Peyer's patch (tissue), 4 donors: ENCODE measurements around the gene CDKN1C.

Source experiments
- CTCF ChIP-seq, 6 experiments: fragments of 450-650 bp in 4 of 6; fragments of 200-600 bp in 2 of 6; sonication (generic) in 1 of 6; IDR thresholded peaks; one replicate each; pipeline ENCODE4 v1.5.1; 2017 to 2019; ENCODE audit warnings: antibody characterized with exemption in 6 of 6, mild to moderate bottlenecking in 3 of 6, moderate library complexity in 1 of 6
- POLR2A ChIP-seq, 2 donors: fragments of 450-650 bp; IDR thresholded peaks; one replicate each; pipeline ENCODE4 v1.5.1; 2017; ENCODE audit warnings: antibody characterized with exemption in 2 of 2, mild to moderate bottlenecking in 2 of 2, moderate library complexity in 2 of 2

- TF ChIP-seq CTCF (IDR thresholded peaks at IDR 0.05) = no peak
- no peak for TF ChIP-seq POLR2A (IDR thresholded peaks at IDR 0.05)
Observed at GRCh38 chr11:2881981-2882375, 3.6 kb downstream of the CDKN1C start.
